HTERT RPE-1 (cell line): ENCODE results near the gene UBQLN4.
"Not testable (repeated sequence)": the region's sequence is repeated elsewhere in the genome, so short reads cannot be mapped to it uniquely, and the experiment has no call there.

ENCODE experiments used
- in situ Hi-C: fragments of 300-500 bp; cut with MboI; formaldehyde crosslinking; loops from 4 replicates; pipeline ENCODE4 v1.14.3; 2020; ENCODE audit warnings: low sequenced_read_pairs

The UBQLN4 gene

DNA sequence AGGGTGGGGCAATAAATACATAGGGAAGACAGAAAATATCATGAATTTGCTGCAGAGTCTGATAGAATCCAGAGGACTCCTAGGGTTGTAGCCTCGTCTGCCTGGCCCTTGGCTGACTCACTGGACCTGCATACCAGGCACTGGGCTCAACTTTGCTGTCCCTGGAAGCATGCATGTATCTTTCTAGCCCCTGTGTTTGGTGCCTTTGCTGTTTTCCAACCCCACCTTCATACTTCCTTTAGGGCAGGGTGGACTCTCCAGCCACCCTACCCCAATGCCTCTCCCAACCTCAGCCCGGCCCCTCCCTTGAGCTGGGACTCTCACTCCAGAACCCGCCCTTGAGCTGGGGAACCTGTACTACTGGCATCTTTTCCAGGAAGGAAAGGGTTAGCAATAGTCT lies 8.6 kb upstream of the UBQLN4 start:
- in situ Hi-C loops: no loop called here

DNA sequence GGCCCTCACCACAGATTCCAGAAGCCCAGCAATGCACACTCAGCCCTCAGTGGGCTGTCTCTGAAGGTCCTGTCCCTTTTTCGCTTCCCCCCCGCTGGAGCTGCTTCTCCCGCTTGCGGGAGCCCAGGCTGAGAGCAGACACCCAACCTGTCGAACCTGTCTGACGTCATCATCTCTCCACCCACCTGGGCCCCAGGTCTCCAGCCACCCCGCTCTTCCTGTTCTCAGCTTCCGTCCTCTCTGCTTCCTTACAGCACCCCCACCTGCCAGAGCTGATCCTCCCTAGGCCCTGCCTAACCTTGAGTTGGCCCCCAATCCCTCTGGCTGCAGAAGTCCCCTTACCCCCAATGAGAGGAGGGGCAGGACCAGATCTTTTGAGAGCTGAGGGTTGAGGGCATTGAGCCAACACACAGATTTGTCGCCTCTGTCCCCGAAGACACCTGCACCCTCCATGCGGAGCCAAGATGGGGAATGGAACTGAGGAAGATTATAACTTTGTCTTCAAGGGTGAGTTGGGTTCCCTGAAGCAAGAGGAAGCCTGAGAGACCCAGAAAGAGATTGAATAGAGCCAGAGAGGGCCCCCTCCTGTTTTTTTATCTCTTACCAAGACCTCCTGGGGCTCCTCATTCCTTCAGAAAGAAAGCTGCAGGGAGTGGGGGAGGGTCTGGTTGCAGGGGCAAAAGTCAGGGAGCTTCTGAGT lies 7.5 kb upstream of the UBQLN4 start, which contains the start of gene RAB25:
TSS of gene RAB25 (plus strand) at position 224 of the 700 bp plus-strand sequence. CDS start at position 465, 241 bp downstream.
- in situ Hi-C loops: no loop called here

DNA sequence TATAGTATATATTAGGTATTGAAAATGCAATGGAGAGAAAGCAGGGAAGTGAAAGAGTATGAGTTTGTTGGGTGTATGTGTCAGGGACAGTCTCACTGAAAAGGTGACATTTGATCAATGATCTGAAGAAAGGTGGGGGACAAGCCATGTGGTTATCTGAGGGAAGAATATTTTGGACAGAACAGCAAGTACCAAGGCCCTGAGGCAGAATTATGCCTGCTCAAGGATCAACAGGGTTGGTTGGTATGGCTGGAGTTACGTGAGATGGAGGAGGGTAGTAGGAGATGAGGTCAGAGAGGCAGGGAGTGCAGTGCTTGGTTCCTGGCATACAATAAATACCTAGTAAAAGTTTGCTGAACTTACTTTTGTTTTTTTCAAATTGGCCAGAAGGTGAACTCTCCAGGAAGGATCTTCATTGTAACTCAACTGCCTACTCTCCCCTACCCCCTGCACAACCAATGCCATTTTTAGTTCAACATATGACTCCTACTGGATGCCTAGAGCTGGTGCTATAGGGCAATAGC lies 2.8 kb upstream of the UBQLN4 start:
- in situ Hi-C loops: no loop called here

DNA sequence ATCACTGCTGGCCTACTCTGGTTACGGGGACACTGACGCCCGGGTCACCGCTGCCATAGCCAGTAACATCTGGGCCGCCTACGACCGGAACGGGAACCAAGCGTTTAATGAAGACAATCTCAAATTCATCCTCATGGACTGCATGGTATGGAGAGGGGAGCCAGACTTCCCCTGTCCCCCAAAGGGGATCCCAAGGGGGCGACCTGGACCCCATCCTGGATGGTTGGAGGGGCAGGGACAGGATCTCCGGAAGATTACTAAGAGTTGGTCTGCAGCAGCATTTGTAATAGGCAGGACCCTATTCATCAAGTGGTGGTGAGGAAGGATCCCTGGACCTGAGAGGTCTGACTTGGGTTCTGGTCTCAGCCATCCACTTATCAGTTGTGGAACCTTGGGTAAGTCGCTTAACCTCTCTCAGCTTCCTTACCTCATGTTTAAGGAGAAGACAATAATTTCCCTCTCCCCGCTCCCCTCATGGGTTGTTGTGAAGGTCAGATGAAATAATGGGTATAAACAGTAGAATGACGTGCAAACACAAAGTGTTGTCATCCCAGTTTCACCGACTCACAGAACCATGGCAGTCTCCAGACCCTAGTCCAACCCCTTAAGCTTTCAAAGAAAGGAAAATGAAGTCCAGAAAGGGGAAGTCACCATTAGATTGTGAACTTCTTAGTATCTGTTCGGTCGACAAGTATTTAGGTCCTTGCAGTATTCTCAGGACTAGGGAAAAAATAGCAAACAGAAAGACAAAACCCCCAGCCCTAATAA lies 1.9 kb upstream of the UBQLN4 start:
- in situ Hi-C loops: no loop called here

DNA sequence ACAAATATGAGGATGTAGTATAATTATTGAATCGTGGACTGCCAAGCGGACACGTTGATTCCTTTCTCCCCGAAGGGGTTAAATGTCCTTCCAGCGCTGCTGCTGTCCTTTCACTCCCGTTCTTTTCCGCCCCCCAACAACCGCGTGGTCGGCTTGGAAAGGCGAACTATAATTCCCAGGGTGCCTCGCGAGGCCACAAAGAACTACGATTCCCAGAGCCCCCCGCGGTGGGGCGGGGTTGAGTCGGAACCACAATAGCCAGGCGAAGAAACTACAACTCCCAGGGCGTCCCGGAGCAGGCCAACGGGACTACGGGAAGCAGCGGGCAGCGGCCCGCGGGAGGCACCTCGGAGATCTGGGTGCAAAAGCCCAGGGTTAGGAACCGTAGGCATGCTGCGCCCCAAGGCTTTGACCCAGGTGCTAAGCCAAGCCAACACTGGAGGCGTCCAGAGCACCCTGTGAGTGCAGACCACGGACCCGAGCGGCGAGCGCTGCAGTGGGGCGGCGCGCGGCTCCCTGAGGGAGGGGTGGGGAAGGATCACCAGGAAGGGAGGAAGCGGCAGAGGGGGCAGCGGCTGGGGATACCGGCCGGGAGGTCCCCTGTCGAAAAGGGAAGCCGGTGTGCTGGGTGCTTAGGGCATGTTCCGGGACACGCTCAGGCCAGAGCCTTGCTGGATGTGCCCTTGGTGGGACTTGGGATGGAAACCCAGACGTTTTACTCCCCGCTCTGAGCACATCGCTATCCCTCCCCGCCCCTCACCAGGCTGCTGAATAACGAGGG lies 1.1 kb upstream of the UBQLN4 start, which contains the start of gene LAMTOR2:
TSS of gene LAMTOR2 (plus strand) at position 283 of the 781 bp plus-strand sequence. CDS start at position 391, 108 bp downstream.
- in situ Hi-C loops: no loop called here

DNA sequence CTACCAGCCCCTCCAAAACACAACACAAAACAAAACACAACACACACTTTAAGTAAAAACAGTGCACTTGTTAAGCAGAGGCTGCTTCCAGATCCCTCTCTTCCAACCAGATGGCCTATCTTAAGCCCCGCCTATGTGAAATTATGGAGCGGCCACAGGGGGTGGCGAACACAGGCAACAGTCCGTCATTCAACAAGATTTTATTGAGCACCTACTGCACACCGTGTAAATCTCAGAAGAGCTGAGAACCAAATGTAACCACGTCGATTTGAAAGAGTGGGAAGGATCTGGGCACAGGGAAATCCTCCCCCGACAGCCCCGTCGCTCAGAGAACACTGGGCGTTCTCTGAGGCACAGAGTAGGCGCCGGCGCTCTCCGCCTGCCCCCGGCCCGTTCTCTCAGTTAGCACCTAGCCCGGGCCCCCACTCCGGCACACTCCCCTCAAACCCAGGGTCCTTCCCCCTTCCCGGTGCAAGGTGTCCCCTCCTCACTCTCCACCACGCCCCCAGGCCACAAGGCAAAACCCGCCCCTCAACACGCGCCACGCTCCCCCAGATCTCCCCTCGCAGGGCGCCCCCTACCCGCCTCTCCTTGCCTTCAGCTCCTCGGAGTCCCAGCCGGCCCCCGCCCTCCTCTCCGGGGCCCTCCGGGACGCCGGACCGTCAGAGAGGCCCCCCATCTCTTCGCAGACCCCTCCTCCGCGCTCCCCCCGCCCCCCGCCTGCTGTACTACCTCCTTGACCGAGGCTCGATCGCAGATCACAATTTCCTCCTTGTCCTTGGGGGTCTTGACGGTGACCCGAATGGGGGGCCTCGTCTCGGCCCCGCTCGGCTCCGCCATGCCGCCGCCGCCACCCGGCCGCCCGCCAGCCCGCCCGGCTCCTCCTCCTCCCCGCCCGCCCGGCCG lies 483 bp downstream of the UBQLN4 start:
- in situ Hi-C loops: no loop called here

DNA sequence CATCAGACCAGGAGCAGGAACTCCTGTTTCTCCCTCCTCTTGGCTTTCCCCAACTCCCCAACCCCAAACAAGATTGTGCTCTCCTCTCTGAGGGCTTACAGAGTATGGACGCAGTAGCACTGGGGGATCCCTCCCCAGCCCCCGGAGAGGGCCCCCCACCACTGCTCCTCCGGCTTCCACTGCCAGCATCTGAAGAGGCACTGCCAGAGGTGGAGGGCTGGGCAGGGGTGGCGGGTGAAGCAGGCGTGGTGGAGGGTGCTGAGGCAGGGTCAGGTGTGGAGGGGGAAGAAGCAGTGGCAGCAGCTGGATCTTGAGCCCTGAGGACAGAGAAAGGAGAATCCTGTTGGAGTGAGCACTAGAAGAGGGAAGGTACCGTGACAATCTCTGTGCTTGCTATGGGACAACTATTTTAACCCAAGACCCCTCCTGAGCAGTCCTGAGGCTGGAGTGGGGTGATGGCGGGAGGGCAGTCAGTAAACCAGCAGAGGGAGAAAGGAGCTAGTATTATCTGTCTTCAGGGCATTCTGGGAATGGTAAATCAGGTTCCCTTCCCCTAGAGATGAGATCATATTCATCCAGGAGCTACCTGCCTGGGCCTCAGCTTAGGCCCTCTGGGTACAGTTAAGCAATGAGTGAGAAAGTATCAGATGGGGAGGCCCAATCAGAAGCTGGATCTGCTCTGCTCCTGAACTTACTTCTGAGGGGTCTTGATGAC lies 2.4 kb downstream of the UBQLN4 start:
- in situ Hi-C loops: no loop called here

DNA sequence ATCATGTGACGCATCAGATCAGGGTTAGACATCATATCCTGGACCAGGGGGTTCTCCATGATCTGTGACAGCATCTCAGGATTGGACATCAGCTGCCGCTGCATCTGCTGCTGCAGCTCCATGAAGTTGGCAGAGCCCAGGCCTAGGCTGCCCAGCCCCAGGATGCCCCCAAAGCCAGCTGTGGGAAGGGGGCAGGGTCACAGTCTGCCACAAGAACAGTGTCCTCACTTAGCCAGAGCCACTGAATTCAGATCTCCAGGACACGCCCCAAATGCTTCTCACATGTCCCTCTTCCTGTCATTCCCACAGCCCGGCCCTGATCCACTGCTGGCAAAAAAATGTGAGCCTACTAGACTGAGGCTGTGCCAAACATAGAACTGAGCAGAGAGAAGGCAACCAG lies 3.2 kb downstream of the UBQLN4 start:
- in situ Hi-C loops: no loop called here

DNA sequence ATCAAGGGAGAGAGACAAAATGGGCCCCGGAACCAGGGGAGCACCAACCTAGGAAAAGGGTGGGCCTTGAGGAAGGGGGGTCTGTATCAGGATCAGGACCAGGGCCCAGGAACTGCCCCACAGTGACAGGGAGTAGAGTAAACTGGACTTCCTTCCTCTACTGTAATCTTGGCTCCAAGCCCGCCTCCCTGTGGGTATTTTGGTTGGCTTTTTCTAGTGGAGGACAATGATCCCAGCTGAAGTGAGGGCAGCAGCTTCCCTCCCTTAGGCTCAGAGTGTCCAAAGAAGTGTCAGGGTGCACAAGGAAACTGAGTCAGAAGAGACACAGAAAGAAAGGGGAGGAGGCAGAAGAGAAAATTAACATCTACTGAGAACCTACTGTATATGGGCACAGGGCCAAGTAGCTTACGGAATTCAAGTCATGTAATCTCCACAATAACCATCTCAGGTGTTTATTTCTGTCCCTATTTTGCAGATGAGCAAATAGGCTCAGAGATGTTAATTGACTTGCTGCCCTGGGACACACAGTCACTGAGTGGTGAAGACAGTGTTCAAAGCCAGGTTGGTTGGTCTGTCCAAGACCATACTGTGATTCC lies 4.8 kb downstream of the UBQLN4 start:
- in situ Hi-C loops: no loop called here

DNA sequence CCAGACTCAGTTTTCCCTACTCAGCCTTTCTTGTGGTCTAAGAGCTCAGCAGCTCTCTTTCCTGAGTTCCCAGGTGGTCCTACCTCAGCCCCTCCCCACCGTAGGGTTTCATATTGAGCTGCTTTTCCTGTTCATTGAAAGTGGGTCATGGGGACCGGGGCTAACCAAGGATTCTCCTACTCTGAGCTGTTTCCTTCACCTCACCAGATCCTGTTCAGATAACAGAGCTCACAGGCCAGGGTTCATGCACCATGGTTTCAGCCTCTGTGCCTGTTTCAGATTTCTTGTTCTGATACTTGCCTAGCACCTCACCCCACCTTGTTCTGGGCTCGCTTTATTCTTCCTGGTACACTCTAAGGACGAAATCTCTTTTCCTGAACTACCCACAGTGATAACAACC lies 8.5 kb downstream of the UBQLN4 start:
- in situ Hi-C loops: no loop called here

DNA sequence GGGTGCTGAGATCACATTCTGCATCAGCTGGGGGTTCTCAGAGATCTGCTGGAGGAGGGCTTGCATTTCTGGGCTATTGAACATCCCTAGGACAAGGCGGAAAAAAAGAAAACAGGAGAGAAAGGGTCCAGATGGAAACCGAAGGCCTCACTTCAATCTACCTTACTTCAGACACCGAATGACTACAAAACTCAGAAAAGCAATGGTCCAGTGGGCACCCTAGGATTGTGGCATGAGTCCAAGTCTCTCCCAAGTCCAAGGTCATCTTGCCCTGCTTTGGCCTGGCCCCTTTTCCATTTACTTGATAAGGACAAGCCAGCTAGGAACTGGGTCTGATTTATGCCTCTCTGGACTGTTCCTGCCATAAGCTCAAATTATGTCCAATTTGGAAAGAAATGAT lies 10.8 kb downstream of the UBQLN4 start:
- in situ Hi-C loops: no loop called here

DNA sequence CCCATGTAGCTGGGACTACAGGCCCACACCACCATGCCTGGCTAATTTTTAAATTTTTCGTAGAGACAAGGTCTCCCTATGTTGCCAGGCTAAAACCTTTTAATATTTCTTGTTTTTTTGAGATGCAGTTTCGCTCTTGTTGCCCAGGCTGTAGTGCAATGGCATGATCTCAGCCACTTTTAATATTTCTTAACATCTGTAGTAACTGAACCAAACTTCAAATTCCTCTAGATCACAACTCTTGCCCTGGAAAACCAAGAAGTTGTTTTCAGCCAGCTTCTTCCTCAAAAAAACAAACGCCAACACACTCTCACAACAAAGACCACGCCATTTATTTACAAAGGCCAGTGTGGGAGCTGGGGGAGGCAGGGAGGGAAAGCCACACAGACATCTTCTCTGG lies 18.6 kb downstream of the UBQLN4 start:
- in situ Hi-C loops: not testable (repeated sequence)

DNA sequence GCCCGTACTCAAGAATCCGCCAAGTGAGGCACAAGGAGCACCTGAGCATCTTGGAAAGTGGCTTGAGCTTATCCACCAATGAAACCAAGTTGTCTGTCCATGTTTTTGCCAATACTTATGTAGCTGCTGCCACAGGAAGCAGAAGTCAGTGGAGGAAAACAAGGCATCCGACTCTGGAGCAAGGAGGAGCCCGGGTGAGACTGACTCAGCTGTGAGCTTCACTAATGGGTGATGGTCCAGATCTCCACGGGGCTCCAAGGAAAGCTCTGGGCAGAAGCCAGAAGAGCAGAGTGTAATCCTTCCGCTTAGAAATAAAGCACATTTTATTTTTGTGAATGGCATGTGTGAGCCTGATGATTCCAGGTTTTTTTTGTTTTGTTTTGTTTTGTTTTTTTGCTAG lies 20.6 kb downstream of the UBQLN4 start:
- in situ Hi-C loops: no loop called here

DNA sequence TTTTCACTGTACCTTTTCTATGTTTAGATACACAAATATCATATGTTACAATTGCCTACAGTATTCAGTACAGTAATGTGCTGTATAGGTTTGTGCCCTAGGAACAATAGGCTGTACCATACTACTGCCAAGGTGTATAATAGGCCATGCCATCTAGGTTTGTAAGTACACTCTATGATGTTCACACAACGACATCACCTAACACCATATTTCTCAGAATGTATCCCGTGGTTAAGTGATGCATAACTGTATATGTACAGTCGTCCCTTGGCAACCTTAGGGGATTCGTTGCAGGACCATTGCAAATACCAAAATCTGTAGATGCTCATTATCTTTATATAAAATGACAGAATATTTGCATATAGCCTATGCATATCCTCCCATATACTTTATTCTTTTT lies 27.0 kb downstream of the UBQLN4 start:
- in situ Hi-C loops: no loop called here

DNA sequence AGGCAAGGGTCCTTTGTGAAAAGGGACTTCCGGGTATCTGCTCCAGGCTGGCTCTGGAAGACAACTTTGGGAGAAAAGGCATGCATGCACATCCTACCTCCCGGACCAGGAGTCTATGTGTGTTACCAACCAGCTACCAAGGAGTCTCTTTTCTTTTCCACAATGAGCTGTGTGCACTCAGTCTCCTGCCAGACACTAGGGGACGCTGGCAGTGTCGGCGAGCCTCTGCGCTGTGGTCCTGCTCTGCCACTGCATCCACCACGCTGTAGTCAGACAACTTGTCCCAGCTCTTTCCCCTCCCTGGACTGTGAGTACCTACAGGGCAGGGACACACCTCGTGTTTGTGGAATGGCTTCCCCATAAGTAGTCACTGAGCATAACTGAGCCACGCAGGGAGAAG lies 27.7 kb downstream of the UBQLN4 start:
- in situ Hi-C loops: no loop called here

DNA sequence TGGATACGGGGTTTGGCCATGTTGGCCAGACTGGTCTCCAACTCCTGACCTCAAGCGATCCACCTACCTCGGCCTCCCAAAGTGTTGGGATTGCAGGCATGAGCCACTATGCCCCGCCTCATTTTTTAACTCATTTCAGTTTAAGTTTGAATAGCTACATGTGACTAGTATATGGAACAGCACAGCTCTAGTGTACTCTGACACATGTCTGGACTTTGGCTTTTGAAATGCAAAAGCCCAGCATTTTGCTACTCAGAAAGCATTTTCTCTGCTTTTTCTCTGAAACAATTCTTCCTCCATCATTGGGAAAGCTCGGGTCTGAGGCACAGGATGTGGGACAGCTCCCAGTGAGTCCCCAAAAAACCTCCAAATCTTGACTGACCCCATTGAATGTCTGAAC lies 28.8 kb downstream of the UBQLN4 start:
- in situ Hi-C loops: no loop called here

DNA sequence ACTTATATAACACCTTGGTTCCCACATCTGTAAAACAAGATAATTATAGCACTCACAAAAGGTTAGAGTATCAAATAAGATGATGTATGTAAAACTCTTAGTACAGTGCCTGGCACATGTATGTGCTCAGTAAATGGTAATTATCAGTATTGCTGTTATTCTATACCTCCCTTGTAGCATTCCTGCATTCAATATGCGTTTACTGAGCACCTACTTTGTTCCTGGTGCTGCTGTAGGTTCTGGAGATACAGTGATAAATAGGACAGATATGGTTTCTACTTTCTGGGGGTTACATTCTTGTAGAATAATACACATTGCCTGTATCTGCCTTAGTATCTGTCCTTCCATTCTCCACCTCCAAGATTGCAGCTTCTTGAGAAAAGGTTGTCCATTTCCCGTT lies 31.6 kb downstream of the UBQLN4 start:
- in situ Hi-C loops: no loop called here

DNA sequence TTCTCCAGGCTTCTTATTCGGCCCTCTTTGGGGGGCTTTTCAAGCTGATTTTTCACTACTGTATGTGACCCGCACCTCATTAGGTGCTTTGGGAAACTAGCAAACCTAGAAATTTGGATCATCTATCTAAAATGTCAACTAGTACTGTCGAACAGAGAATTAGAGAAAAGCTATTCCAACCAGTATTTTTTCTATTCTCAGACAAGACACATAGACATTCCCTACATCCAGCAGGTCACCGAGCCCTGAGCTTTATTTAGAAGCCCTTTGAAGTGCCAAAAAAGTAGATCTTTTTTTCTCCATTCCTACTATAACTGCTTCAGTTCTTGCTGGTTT lies 32.5 kb downstream of the UBQLN4 start:
- in situ Hi-C loops: no loop called here

DNA sequence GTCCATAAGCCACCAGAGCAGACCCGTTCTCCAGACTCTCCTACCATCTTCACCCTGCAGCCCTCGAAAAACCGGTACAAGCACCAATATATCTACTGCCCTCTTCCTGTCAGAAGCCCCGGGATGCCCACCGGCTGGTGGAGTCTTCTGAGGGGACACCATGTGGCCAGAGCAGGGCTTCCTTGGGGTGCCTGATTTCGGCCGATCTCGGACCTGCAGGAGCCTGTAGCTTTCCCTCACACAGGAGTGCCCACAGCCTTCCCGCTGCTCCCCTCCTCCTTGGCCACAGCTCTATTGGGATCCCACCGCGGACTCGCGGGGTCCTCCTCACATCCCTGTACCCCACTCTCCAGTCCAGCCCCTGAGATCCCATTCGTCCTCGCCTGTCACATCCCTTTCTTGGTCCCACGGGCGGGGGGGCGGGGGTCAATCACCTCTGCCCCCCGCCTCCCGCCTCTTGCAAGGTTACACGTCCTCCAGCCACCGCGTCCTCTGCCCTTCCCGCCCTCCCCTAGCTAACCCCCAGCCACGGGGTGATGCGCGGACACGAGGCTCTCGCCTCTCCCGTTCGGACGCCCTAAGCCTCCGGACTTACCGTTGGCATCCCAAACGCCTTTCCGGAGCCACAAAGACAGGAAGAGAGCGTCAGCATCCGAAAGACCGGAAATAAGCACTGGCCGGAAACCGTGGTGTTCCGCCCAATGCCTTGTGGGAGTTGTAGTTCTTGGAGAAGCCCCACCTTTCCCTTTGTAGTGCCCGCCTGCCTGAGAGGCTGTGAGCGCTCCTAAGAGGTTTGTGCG lies 33.1 kb downstream of the UBQLN4 start, which contains the start of gene SSR2:
TSS of gene SSR2 (minus strand) at position 659 of the 800 bp plus-strand sequence. CDS start 784 bp downstream, outside the sequence.
- in situ Hi-C loops: no loop called here
